ENCODE measurements around the gene OPTN.
"Not testable (repeated sequence)": the region's sequence is repeated elsewhere in the genome, so short reads cannot be mapped to it uniquely, and the experiment has no call there.

Gene OPTN

GRCh38 chr10:13099666-13100348 is at the start of gene OPTN:
OPTN (plus strand) TSS chr10:13100163; CDS start chr10:13109123, 8,960 bp downstream.
- peak; percentile 82 for ATAC-seq

GRCh38 chr10:13051126-13051694 is 48.8 kb upstream of the OPTN start:
- ATAC-seq, result no peak

GRCh38 chr10:13053208-13053607 is 46.8 kb upstream of the OPTN start:
- not testable (repeated sequence) for ATAC-seq

DNA sequence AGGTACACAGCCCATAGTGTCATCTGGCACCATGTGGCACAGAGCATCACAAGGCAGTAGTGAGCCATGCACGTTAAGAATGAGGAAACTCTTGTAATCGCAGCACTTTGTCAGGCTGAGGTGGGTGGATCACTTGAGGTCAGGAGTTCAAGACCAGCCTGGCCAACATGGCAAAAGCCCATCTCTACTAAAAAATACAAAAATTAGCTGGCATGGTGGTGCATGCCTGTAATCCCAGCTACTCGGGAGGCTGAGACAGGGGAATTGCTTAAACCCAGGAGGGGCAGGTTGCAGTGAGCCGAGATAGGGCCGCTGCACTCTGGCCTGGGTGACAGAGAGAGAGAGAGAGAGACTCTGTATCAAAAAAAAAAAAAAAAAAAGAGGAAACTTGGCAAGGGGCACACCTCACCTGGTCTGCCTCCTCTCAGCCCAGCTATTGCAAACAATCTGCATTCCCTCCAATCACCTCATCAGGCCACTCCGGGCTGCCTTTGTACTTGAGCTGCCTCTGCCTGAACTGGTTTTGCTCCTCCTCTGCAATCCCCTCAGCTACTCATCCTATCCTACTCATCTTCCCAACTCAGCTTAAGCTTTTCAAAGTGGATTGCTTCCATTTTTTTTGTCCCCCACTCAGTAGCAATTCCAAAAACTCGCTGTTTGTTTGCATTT is 46.0 kb upstream of the OPTN start:
- no peak for ATAC-seq

DNA sequence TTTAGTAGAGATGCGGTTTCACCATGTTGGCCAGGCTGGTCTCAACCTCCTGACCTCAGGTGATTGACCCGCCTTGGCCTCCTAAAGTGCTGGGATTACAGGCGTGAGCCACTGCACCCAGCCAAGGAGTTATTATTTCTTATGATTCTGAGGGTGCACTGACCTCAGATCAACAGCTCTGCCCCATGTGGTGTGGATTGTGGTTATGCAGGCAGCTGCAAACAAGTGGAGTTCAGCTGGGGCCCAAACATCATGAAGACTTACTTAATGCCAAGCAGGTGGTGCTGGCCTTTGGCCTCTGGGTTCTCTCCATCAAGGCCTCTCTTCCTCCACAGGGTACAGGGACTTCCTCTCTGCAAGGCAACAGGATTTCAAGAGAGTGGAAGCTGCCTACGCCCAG is 45.1 kb upstream of the OPTN start:
- no peak for ATAC-seq

- no peak for ATAC-seq
These were observed 43.4 kb upstream of the OPTN start for GRCh38 chr10:13056456-13057077.

GRCh38 chr10:13062803-13063202 is 37.2 kb upstream of the OPTN start:
- peak; percentile 70 to 78 for ATAC-seq

DNA sequence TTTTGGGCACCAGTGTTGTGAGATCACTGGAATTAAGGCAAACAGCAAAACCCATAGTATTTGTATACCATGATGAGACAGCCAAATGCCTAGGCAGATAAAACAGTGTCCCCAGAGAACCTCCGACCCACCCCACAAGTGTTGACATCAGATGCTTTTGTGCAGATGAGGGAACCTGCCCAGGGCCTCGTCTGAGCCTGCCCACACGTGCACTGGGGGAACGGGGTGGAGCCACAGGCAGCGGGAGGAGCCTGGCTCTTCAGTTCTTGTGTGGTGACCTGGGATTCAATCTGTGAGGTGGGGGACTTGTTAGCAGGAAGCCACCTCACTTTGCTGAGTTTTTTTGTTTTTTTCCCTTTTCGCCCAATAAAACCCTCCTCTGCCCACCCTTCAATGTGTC is 33.4 kb upstream of the OPTN start:
- ATAC-seq, result no peak

DNA sequence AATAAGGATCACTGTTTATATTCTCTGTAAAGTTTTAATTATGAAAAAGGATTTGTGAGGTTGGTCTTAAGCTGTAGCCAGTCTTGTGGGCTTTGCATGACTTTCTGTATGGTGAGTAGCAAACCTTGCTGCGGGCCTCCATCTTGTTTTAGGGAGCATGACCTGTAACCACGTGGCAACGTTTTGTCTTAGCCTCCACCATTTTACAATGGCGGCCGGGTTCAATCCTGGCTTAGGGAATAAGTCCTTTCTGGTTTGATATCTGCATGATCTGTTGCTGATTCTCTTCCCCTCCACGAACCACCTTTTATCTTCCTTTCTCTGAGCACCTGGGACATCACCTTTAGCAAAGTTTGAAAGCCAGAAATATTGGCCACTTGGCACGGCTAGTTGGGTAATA is 32.5 kb upstream of the OPTN start:
- no peak for ATAC-seq

DNA sequence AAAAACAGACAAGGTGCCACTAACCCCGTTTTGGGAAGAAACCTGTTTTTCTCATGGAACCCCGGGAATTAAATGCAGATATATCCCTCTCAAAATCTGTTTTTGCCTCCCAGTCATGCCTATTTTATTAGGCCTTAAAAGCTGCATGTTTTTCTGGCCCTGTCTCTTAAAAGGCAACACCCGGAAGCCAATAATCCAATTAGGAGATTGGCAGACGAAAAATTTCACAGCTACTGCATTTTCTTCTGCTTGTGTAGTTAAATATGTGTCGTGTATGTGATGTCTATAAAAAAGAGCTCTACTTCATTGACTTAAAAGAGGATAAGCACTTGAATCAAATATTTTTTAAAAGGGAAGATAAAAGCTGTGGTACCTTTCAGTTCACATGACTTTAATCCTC is 31.9 kb upstream of the OPTN start:
- ATAC-seq, result no peak

DNA sequence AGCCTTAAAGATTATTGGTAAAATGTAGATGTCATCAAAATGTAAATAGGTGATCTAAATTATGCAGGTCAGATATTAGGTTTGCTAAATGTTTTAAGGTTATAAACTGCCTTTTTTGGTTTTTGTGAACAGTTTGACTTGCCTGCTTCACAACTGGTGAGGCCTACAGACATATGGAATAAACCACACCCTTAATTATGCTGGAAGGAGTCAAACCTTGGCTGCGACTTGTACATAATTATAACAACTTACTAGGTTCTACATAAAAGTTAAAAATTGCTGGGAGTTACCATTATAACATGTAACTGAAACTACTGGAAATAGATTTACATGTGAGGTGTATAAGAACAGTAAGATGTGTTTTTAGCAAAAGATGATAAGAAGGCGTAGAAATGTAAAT is 31.5 kb upstream of the OPTN start:
- no peak for ATAC-seq

DNA sequence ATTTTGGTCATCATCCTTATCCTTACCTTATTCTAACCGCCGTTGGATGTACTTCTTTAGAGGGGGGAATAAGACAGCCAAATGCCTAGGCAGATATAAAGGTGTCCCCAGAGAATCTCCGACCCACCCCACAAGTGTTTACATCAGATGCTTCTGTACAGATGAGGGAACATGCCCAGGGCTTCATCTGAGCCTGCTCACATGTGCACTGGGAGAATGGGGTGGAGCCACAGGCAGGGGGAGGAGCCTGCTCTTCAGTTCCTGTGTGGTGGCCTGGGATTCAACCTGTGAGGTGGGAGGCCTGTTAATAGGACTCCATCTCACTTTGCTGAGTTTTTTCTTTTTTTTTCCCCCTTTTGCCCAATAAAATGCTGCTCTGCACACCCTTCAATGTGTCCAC is 27.6 kb upstream of the OPTN start:
- ATAC-seq, result no peak

DNA sequence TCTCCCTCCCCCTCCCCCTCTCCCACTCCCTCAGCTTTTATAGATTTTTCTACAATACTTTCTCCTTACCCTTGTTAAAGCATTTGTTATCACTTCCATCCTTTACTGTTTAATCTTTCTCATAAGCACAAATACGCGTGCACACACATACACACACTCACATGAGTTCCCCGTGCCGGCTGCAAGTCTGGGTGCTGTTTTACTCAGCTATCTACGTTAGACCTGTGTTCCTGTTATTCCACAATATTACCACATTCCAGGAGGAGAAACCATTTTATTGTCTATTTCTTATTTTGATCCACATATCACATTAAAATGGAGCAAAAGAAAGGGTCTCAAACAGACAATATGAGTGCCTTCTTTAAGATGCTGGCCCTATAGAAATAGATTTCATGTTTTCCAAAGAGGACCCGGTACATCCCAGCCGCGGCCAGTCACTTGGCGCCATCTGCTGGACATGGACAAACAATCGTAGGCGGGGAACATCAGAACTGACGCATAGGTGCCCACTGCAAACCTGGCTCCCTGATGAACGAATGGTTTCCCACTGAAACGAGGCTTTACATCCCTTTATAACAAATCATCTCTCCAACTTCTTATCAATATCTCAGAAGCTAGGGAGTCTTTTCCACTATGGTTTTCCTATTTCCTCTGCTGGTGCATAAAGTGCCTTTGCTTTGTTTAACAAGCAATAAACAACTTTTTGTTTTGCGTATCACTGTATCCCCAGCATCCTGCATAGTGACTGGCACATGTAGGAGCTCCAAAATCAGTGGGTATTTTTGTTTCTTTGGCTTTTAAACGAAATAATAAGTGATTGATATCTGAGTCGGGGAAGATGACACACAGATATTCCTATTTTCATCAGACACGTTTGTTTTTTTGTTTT is 25.2 kb upstream of the OPTN start:
- ATAC-seq, result peak in 1 of 2 donors; percentile 36

- no peak for ATAC-seq
These were observed 20.8 kb upstream of the OPTN start for GRCh38 chr10:13078912-13079775.

GRCh38 chr10:13079776-13080050 is 20.2 kb upstream of the OPTN start:
- ATAC-seq, result no peak

DNA sequence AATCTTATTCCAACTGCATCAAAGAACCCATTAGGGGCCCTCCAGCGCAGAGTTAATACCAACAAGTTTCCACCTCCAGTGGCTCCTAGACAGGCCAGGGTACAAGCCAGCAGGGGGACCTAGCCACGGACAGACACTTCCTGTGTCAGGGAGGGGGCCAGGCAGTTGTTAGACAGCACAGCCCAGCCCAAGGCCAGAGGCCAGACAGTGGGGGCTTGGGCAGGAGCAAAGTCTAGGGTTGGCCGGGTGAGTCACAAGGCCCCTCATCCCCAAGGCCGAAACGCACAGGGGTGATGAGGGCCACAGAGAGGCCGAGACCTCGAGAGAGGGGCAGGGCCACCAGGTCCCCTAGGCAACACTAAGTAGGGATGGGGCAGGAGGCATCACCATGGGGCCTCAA is 19.3 kb upstream of the OPTN start:
- no peak for ATAC-seq

DNA sequence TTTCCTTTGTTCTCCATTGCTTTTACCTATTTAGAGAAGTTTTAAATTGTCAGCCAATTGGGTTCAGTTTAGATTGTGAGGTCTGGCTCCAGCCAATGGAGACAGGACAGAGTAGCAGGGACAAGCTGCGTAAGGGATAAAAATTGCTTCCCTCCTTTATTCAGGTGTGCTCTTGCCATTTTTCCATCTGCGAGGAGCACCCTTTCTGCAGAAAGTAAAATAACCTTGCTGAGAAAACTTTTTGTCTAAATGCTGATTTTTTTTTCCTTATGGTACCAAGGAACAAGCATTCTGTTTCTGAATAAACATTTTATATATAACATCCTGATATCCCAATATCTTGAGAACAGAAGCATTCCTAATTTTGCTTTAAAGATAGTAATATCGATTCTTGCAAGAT is 16.3 kb upstream of the OPTN start:
- not testable (repeated sequence) for ATAC-seq

- no peak for ATAC-seq
These were observed 13.9 kb upstream of the OPTN start for GRCh38 chr10:13086056-13086455.

DNA sequence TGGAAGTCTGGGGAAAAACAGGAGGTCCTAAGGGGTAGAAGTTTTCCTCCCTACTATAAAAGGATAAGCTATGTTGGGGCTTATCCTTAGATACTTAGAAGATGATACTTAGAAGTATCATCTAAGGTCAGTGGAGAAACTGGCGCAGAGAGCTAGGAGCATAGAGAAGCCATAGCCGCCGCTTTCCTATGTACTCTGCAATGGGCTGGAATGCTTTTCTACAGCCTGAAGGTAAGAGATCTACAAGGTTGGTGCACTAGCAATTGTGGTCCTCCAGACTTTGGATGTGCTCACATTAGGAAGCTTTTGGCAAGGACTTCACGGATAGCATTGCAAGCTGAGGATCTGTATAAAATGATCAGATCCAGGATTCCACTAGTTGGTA is 12.4 kb upstream of the OPTN start:
- ATAC-seq, result no peak

- peak; percentile 75 to 76 for ATAC-seq
These were observed 11.9 kb upstream of the OPTN start for GRCh38 chr10:13087986-13088618.

GRCh38 chr10:13089345-13089744 is 10.6 kb upstream of the OPTN start:
- no peak for ATAC-seq

DNA sequence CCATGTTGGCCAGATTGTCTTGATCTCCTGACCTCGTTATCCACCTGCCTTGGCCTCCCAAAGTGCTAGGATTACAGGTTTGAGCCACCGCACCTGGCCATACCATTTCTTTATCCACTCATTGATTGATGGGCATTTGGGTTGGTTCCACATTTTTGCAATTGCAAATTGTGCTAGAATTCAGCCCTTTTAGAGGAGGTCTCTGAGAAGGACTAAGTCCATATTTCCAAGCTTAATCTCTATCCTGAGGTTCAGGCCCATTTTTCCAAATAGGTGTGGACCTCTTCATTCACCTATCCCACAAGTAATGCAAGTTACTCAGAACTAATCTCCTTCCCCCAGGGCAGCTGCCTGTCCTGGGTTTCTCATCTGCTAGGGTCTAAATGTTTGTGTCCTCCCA is 9.7 kb upstream of the OPTN start:
- no peak for ATAC-seq

All from activated CD4-positive, CD25-positive, alpha-beta regulatory T cell treated with anti-CD3 and anti-CD28 coated beads, Interleukin-2, amount 50 U/mL, for 24 hours (primary cell).